Effector CD4-positive, alpha-beta T cell (primary cell): ENCODE measurements around the gene FMOD.
"Not testable (repeated sequence)": the region's sequence is repeated elsewhere in the genome, so short reads cannot be mapped to it uniquely, and the experiment has no call there.

Source experiments
- DNase-seq: peaks from one replicate; pipeline ENCODE4 v3.0.0-alpha.2; 2020

The FMOD gene

GRCh38 chr1:203304919-203305808 lies 45.8 kb downstream of the FMOD start, which contains the start of gene BTG2:
Gene BTG2, plus strand, starts transcription at chr1:203305519. Its CDS starts 88 bp downstream, at chr1:203305607.
- DNase-seq, result peak; percentile 92

GRCh38 chr1:203304391-203304918 lies 46.5 kb downstream of the FMOD start:
- DNase-seq, result no peak

- no peak for DNase-seq
Measured at GRCh38 chr1:203302894-203303293, 48.0 kb downstream of the FMOD start.

GRCh38 chr1:203302456-203302855 lies 48.5 kb downstream of the FMOD start:
- DNase-seq, result no peak

- DNase-seq, result no peak
Measured at GRCh38 chr1:203301331-203301668, 49.6 kb downstream of the FMOD start.

- no peak for DNase-seq
Measured at GRCh38 chr1:203300441-203301330, 50.2 kb downstream of the FMOD start.

- not testable (repeated sequence) for DNase-seq
Measured at GRCh38 chr1:203299719-203300429, 51.0 kb downstream of the FMOD start.

- no peak for DNase-seq
Measured at GRCh38 chr1:203299169-203299568, 51.8 kb downstream of the FMOD start.

- DNase-seq, result no peak
Measured at GRCh38 chr1:203296460-203297073, 54.4 kb downstream of the FMOD start.

GRCh38 chr1:203295796-203296195 lies 55.1 kb downstream of the FMOD start:
- no peak for DNase-seq

- no peak for DNase-seq
Measured at GRCh38 chr1:203291201-203292096, 59.5 kb downstream of the FMOD start.
